ENCODE results near the gene RAX2.

DNA sequence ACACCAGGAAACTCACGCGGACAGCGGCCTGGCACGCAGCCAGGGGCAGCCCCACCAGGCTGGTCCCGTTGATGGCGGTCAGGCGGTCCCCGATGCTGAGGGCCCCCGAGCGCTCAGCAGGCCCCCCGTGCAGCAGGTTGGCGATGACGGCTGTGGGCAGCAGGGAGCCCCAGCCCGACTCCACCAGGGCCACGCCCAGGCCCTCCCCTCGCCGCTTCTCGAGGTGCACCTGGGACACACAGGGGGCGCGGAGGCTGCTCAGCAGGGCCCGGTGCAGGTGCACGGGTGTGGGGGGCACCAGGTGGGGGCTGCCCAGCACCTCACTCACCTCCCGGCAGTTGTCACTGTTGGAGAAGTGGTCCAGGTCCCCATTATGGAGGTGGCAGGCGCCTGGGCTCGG is 19.5 kb downstream of the RAX2 start:
- TF ChIP-seq, protein P1, sequence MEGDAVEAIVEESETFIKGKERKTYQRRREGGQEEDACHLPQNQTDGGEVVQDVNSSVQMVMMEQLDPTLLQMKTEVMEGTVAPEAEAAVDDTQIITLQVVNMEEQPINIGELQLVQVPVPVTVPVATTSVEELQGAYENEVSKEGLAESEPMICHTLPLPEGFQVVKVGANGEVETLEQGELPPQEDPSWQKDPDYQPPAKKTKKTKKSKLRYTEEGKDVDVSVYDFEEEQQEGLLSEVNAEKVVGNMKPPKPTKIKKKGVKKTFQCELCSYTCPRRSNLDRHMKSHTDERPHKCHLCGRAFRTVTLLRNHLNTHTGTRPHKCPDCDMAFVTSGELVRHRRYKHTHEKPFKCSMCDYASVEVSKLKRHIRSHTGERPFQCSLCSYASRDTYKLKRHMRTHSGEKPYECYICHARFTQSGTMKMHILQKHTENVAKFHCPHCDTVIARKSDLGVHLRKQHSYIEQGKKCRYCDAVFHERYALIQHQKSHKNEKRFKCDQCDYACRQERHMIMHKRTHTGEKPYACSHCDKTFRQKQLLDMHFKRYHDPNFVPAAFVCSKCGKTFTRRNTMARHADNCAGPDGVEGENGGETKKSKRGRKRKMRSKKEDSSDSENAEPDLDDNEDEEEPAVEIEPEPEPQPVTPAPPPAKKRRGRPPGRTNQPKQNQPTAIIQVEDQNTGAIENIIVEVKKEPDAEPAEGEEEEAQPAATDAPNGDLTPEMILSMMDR (IDR thresholded peaks at IDR 0.05 in 2 of 3, conservative IDR thresholded peaks at IDR 0.05 in 1 of 3; ENCODE audit: borderline replicate concordance in 1 of 3, insufficient read depth in 1 of 3, low read depth in 2 of 3, low read length in 2 of 3), result no peak
- no peak for TF ChIP-seq POLR2A (IDR thresholded peaks at IDR 0.05; ENCODE audit: borderline replicate concordance, extremely low read depth, insufficient read depth, insufficient read length)
- TF ChIP-seq, protein P2, sequence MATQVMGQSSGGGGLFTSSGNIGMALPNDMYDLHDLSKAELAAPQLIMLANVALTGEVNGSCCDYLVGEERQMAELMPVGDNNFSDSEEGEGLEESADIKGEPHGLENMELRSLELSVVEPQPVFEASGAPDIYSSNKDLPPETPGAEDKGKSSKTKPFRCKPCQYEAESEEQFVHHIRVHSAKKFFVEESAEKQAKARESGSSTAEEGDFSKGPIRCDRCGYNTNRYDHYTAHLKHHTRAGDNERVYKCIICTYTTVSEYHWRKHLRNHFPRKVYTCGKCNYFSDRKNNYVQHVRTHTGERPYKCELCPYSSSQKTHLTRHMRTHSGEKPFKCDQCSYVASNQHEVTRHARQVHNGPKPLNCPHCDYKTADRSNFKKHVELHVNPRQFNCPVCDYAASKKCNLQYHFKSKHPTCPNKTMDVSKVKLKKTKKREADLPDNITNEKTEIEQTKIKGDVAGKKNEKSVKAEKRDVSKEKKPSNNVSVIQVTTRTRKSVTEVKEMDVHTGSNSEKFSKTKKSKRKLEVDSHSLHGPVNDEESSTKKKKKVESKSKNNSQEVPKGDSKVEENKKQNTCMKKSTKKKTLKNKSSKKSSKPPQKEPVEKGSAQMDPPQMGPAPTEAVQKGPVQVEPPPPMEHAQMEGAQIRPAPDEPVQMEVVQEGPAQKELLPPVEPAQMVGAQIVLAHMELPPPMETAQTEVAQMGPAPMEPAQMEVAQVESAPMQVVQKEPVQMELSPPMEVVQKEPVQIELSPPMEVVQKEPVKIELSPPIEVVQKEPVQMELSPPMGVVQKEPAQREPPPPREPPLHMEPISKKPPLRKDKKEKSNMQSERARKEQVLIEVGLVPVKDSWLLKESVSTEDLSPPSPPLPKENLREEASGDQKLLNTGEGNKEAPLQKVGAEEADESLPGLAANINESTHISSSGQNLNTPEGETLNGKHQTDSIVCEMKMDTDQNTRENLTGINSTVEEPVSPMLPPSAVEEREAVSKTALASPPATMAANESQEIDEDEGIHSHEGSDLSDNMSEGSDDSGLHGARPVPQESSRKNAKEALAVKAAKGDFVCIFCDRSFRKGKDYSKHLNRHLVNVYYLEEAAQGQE (IDR thresholded peaks at IDR 0.05; ENCODE audit: low read depth), result no peak
- TF ChIP-seq CBX3 (IDR thresholded peaks at IDR 0.05; ENCODE audit: low read depth), result no peak
- TF ChIP-seq YY1 (IDR thresholded peaks at IDR 0.05; ENCODE audit: extremely low read depth, insufficient replicate concordance, low read depth, low read length), result no peak
- no peak for TF ChIP-seq RAD21 (IDR thresholded peaks at IDR 0.05; ENCODE audit: low read depth)
- TF ChIP-seq EZH2 (IDR thresholded peaks at IDR 0.05), result no peak

Measured in HCT116 (cell line).